Uterus (tissue), 4 donors: Measurements from ENCODE around the gene GSE1. TPM values are rescaled to one million over a fixed set of nuclear protein-coding genes. Genes with fewer than 3 reads are reported as not detected.

Source experiments
- DNase-seq, 2 donors: peaks; one replicate each; pipeline ENCODE4 v3.0.0-alpha.2; 2019 to 2020
- H3K27ac ChIP-seq, 2 donors: fragments of 200-600 bp; sonication (generic); 1 replicate in 1 of 2; 2 replicates in 1 of 2; pipeline ENCODE4 v1.5.1; 2016 to 2018
- H3K27me3 ChIP-seq, 2 donors: fragments of 200-600 bp; sonication (generic); one replicate each; pipeline ENCODE4 v1.5.1; 2018 to 2019; ENCODE audit warnings: control low read depth in 1 of 2
- H3K36me3 ChIP-seq, 2 donors: fragments of 200-600 bp; sonication (generic); one replicate each; pipeline ENCODE4 v1.5.1; 2019; ENCODE audit warnings: control low read depth in 1 of 2
- H3K4me1 ChIP-seq, 2 donors: fragments of 200-600 bp; sonication (generic); one replicate each; pipeline ENCODE4 v1.5.1; 2018 to 2019; ENCODE audit warnings: control low read depth in 1 of 2
- H3K4me3 ChIP-seq, 2 donors: fragments of 200-600 bp; sonication (generic); 1 replicate in 1 of 2; 2 replicates in 1 of 2; pipeline ENCODE4 v1.5.1; 2018 to 2019; ENCODE audit warnings: mild to moderate bottlenecking in 1 of 2
- H3K9me3 ChIP-seq, 2 donors: fragments of 200-600 bp; sonication (generic); one replicate each; pipeline ENCODE4 v1.5.1; 2019; ENCODE audit warnings: control low read depth in 1 of 2
- CTCF ChIP-seq, 4 experiments: fragments of 200-600 bp in 2 of 4; fragments of 450-650 bp in 2 of 4; sonication (generic) in 2 of 4; IDR thresholded peaks; one replicate each; pipeline ENCODE4 v1.5.1; 2016 to 2019; ENCODE audit warnings: antibody characterized with exemption in 4 of 4, mild to moderate bottlenecking in 2 of 4, moderate library complexity in 1 of 4
- POLR2A ChIP-seq, 2 donors: fragments of 450-650 bp; IDR thresholded peaks; one replicate each; pipeline ENCODE4 v1.6.1; 2016; ENCODE audit warnings: antibody characterized with exemption in 2 of 2, mild to moderate bottlenecking in 1 of 2, moderate library complexity in 1 of 2
- intact Hi-C: fragments of 100-400 bp; cut with DNase I; formaldehyde crosslinking; loops from one replicate; pipeline ENCODE4 v1.15.1; 2023; ENCODE audit warnings: low total_unique reads
- total RNA-seq, 4 donors: library from RNA; depleted of rRNA in 3 of 4; stranded (reverse); fragments of >200 nt in 3 of 4; gene quantifications; one replicate each; pipeline versions ENCODE4 v1.1.0 to v1.2.4, GENCODE V29; 2014 to 2023
- donor health status: DM: yes; HTN: yes; CAD: no.

Gene GSE1
- total RNA-seq, 4 donors from 2014 or later, result 32.6 to 128 (median 73.9) TPM

GRCh38 chr16:85595812-85596502 lies 17.2 kb upstream of the GSE1 start:
- H3K36me3 ChIP-seq, result no peaks in the 10 kb centered on the region

GRCh38 chr16:85598141-85598540 lies 15.0 kb upstream of the GSE1 start:
- TF ChIP-seq POLR2A (IDR thresholded peaks at IDR 0.05) (no peak), CTCF (IDR thresholded peaks at IDR 0.05) (no peak)
- intact Hi-C loops, result no loop called here
- no peaks in the 10 kb centered on the region for H3K9me3 ChIP-seq
- peaks cover 0 to 10% of the 10 kb centered on the region in 2 donors for H3K4me1 ChIP-seq
- H3K27ac ChIP-seq, result no peak overlapping the region
- no peaks in the 10 kb centered on the region for H3K36me3 ChIP-seq
- no peak for DNase-seq
- H3K4me3 ChIP-seq, result no peak overlapping the region
- H3K27me3 ChIP-seq, result no peaks in the 10 kb centered on the region

More at GRCh38 chr16:85595812-85596502, 17.2 kb upstream of the GSE1 start:
- H3K4me3 ChIP-seq, result no peak overlapping the region
- H3K27me3 ChIP-seq, result no peaks in the 10 kb centered on the region
- DNase-seq, result no peak
- H3K9me3 ChIP-seq, result no peaks in the 10 kb centered on the region
- intact Hi-C loops, result no loop called here
- TF ChIP-seq CTCF (IDR thresholded peaks at IDR 0.05) (no peak), POLR2A (IDR thresholded peaks at IDR 0.05) (no peak)
- H3K27ac ChIP-seq, result no peak overlapping the region
- H3K4me1 ChIP-seq, result no peaks in the 10 kb centered on the region

- DNase-seq, result no peak
- H3K36me3 ChIP-seq, result no peaks in the 10 kb centered on the region
- TF ChIP-seq CTCF (IDR thresholded peaks at IDR 0.05) (no peak), POLR2A (IDR thresholded peaks at IDR 0.05) (no peak)
- peak overlapping the region in 1 of 2 donors; percentile 37 for H3K27ac ChIP-seq
- no peaks in the 10 kb centered on the region for H3K27me3 ChIP-seq
- intact Hi-C loops, result no loop called here
- H3K4me3 ChIP-seq, result no peak overlapping the region
- H3K9me3 ChIP-seq, result no peaks in the 10 kb centered on the region
- peaks cover 0 to 10% of the 10 kb centered on the region in 2 donors for H3K4me1 ChIP-seq
Measured at GRCh38 chr16:85600078-85600477, 13.0 kb upstream of the GSE1 start.

GRCh38 chr16:85600530-85601271 lies 12.4 kb upstream of the GSE1 start:
- peak overlapping the region; percentile 2 to 55 for H3K27ac ChIP-seq
- intact Hi-C loops, result no loop called here
- TF ChIP-seq CTCF (IDR thresholded peaks at IDR 0.05) (no peak), POLR2A (IDR thresholded peaks at IDR 0.05) (no peak)

GRCh38 chr16:85601272-85601639 lies 11.9 kb upstream of the GSE1 start:
- Histone ChIP-seq H3K4me3 (no peak overlapping the region), H3K36me3 (no peaks in the 10 kb centered on the region), H3K4me1 (peaks cover 0 to 10% of the 10 kb centered on the region in 2 donors), H3K9me3 (no peaks in the 10 kb centered on the region), H3K27ac (peak overlapping the region; percentile 2 to 55), H3K27me3 (no peaks in the 10 kb centered on the region)
- intact Hi-C loops, result no loop called here
- peak; percentile 42 to 70 for DNase-seq
- TF ChIP-seq CTCF (IDR thresholded peaks at IDR 0.05) (no peak), POLR2A (IDR thresholded peaks at IDR 0.05) (no peak)

More at GRCh38 chr16:85600530-85601271, 12.4 kb upstream of the GSE1 start:
- no peaks in the 10 kb centered on the region for H3K36me3 ChIP-seq
- H3K4me1 ChIP-seq, result peaks cover 0 to 10% of the 10 kb centered on the region in 2 donors
- H3K4me3 ChIP-seq, result no peak overlapping the region
- no peak for DNase-seq
- H3K9me3 ChIP-seq, result no peaks in the 10 kb centered on the region
- no peaks in the 10 kb centered on the region for H3K27me3 ChIP-seq
